HG03280 (cell line): ENCODE data around the gene SLC35E1.
"Not testable (repeated sequence)": the region's sequence is repeated elsewhere in the genome, so short reads cannot be mapped to it uniquely, and the experiment has no call there.

Experiments used
- ATAC-seq: cut with Tn5 transposase; IDR thresholded peaks from one replicate; pipeline ENCODE4 v1.9.1; 2021; ENCODE audit warnings: mild to moderate bottlenecking, moderate library complexity; ENCODE audit not compliant: unreplicated experiment

The SLC35E1 gene

DNA sequence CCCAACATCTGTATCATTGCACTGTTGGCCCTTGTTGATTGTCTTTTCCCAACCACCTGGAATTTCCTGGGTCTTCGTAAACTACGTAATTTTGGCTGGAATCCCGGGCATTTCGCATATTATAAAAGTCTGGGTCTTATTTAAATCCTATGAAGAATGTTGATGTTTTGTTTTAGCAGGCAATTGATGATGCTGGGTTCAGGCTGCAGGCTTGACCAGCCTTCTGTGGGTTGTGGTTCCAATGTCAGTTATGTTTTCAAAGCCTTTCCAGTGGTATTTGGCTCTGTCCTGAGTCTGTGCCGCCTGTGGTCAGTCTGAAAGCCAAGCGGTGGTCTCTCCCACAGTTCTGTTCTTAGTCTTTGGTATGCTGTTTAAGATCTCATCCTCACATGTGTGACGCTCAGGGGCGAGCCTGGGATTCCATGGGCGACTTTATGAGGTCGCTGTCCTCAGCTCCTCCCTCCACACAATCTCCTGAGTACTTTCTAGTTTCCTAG is 12.4 kb downstream of the SLC35E1 start:
- no peak for ATAC-seq

DNA sequence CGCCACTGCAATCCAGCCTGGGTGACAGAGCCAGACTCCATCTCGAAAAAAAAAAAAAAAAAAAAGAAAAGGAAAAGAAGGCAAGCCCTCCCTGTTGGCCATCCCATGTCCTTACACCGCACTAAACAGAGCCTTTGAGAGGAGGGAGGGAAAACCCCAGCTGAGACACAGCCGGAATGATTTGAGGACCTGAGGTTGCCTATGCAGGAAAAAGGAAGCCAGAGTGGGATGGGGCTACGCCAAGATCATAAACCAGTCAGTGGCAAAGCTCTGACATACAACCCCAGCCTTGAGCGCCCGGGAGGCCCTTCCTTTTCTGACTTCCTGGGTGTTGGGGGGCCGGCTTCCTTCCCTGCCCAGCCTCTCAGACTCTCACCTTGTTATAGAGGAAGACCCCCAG is 17.4 kb downstream of the SLC35E1 start:
- ATAC-seq = no peak

DNA sequence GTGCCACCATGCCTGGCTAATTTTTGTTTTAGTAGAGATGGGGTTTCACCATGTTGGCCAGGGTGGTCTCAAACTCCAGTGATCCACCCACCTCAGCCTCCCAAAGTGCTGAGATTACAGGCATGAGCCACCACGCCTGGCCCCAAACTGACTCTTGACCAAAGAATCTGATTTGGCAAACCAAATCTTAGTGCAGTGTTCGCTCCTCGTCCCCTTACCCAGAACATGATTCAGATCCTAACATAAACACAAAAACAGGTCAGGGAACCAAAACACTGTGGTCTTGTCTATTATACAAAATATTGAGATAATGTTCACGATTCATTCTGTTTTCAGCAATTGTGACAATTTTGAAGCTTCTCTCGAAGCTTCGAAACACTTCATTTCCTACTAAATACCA is 20.3 kb downstream of the SLC35E1 start:
- not testable (repeated sequence) for ATAC-seq

DNA sequence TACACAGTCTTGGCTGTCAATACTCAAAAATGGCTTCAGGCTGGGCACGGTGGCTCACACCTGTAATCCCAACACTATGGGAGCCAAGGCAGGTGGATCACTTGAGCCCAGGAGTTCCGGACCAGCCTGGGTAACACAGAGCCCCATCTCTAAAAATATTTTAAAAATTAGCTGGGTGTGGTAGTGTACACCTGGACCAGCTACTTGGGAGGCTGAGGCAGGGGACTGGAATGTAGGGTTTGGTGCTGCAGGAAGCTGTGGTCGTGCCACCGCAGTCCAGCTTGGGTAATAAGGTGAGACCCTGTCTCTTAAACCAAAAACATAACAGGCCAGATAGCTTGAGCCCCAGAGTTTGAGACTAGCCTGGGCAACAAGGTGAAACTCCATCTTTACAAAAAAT is 23.3 kb downstream of the SLC35E1 start:
- no peak for ATAC-seq

DNA sequence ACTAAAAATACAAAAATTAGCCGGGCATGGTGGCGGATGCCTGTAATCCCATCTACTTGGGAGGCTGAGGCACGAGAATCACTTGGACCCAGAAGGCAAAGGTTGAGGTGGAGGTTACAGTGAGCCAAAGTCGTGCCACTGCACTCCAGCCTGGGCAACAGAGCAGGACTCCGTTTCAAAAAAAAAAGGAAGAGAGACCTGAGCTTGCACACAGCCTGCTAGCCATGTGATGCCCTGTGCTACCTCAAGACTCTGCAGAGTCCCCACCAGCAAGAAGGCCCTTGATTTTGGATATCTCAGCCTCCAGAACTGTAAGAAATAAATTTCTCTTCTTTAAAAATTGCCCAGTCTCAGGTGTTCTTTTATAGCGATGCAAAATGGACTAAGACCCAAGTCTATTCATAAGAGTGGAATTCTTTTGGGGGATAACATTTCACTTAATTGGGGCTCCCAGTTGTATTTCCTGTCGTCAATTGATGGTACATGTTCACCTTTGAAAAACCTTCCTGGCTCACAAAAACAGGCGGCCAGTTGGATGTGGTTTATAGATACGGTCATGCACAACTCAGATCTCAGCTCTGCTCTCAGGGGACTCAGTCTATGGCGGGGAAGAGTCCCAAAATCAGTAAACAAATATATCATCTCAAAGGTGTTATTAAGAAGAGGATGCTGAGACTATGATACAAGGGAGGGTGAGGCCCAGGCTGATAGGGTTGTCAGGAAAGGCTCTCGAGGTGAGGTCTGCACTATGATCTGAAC is 27.6 kb downstream of the SLC35E1 start:
- ATAC-seq = no peak

DNA sequence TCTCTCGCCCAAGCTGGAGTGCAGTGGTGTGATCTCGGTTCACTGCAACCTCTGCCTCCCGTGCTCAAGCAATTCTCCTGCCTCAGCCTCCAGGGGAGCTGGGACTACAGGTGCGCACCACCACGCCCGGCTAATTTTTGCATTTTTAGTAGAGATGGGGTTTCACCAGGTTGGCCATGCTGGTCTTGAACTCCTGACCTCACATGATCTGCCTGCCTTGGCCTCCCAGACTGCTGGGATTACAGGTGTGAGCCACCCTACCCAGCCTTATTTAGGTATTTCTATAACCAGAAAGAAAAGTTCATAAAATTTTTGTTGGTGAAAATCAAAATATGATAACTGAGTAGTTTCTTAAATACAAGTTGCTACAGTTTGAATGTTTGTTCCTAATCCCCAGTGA is 28.5 kb downstream of the SLC35E1 start:
- ATAC-seq = not testable (repeated sequence)

DNA sequence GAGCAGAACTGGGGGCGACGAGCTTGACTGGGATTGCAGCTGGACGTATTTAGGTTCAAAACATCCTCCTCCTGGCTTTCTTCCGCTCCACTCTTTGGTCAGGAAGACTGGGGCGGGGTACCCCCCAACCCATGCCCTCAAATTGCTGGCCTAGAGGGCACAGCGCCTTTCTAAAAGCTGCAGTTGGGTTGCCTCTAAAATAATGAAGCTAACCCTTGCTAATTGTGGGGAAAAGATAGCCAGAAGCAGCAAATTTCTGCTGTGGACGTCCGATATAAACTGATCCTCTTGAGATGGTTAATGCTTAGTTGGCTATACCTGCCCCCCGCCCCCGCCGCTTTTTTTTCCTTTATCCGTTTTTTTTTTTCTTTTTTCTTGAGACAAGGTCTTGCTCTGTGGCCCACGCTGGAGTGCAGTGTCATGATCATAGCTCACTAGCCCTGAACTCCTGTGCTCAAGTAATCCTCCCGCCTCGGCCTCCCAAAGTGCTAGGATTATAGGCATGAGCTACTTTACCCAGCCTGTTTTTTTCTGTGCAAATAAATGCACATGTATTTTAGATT is 29.2 kb downstream of the SLC35E1 start:
- ATAC-seq = no peak

DNA sequence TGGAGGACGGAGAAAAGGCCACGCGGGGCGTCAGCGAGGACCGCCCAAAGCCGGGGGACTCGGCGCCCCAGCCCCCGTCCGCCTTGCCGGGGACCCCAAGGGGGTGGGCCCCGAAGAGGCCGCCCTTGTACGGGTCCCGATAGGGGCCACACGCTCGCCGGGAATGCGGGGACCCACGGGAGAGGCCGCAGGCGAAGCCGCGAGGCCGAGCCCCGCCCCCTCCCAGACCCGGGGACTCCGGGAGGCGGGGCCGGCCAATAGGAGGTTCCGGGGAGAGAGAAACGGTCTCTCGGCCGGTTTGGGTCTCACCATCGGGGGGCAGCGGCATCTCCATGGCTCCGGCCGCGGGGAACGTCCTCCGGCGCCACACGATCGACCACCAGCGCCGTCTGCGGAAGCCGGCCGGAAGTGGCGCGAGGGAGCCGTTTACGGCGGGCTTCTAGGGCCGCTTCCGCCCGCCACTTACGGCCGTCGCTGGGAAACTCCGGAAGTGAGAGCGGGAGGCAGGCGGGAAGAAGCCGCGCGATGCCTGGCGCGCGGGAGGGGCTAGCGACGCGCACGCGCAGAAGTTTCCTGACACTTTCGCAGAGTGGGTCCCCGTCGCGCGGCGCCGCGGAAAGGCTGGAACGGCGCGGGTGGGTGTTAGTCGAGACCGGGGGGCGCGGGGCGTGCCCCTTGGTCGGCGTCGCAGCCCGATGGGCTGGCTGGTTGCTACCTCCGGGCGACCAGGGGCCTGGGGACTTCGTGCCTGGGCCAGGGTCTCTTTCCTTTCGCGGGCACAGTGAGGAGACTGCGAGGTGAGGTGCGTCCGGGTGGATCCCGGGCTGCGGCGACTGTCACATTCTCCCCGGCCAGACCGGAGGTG is 29.9 kb downstream of the SLC35E1 start, which contains the start of gene CHERP:
Gene CHERP (minus strand): TSS at position 393 of the 865 bp plus-strand sequence. CDS start 59 bp downstream, at position 334.
- ATAC-seq = peak; percentile 79

DNA sequence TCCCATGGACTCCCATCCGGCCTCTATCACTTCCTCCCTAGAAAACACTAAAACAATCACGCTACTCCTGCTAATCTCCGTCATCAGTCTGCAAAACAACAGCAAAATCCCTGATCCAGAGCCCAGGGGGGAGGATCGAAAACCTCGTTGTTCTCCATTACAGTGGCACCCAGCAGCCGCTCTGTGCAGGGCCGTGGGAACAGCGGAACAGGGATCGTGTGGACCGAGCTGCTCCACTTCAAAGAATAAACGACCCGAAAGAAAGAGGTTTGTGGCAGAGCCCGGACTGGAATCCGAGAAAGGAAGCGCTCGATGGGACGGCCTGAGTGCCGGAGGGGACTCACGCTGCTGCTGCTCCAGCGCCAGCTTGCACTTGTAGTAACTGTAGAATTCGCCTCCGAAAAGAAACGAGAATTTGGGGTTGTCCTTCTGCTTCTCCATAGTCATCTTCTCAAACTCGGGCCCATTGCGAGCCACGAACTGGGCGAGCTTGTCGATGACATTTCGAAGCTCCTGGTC is 30.6 kb downstream of the SLC35E1 start:
- ATAC-seq = peak; percentile 3

DNA sequence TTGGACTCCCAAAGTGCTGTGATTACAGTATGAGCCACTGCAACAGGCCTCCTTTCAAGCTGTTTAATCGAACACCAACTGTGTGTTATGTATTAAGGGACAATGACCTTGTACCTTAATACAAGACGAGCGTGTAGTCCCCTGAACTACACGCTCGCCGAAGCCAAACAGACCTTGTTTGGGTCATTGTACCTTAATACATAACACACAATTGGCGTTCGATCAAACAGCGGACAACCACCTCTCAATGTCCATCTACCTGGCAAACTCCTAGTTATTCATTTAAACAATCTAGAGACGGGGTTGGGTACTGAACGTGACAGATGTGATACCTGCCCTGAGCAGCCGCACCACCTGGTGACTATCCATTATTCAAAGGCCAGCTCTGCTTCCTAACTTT is 31.3 kb downstream of the SLC35E1 start:
- ATAC-seq = no peak

DNA sequence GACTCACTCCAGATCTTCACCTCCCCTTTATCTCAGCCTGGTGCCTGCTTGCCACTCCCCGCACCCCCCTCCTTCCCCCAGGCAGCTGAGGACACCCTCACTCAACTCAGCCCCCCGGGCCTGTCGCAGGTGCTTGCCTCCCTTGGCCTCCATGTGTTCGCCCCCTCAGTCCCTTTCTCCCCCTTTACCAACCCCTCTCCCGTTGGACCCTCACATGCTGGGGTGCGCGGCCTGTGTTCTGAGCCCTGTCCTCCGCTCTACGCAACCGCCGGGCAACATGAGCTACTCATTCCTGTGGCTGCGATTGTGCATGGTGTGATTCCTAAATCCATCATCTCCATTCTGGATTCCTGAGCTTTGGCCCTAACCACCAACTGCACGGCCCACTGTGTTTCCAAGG is 35.1 kb downstream of the SLC35E1 start:
- no peak for ATAC-seq

DNA sequence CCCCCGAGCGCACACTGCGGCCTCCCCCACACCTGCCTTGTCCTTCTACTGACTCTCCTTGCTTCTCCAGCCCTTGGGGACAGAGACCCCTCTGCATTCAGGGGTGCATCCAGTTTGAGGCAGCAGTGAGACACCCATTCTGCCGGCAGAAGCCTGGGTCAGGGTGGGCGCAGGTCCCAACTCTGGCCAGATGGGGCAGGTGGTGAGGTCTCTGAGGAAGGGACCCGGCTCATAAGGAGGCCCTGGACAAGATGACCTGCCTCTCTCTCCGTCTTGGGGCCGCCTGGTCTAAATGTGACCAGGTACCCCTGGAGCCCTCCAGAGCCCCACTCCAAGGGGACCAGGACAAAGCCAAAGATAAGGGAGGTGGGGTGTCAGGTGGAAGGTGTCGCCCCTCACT is 36.1 kb downstream of the SLC35E1 start:
- ATAC-seq = no peak

DNA sequence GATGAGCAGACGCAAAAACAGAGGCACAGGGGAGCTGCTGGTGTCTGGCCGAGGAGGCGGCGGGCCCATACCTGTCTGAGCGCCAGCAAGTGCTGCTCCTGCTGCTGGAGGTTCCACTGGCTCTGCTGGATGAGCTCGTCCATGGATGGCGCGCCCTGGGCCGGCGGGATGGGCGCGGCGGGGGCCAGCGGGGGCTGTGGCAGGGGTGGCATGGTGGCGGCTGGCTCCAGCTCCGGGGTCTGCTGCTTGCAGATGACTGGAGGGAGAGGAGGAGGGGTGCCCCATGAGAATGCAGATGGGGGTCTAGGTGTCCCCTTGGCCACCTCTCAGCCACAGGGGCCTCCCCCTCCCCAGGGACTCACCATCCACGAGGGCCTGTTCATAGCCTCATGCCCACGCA is 36.8 kb downstream of the SLC35E1 start:
- ATAC-seq = no peak

DNA sequence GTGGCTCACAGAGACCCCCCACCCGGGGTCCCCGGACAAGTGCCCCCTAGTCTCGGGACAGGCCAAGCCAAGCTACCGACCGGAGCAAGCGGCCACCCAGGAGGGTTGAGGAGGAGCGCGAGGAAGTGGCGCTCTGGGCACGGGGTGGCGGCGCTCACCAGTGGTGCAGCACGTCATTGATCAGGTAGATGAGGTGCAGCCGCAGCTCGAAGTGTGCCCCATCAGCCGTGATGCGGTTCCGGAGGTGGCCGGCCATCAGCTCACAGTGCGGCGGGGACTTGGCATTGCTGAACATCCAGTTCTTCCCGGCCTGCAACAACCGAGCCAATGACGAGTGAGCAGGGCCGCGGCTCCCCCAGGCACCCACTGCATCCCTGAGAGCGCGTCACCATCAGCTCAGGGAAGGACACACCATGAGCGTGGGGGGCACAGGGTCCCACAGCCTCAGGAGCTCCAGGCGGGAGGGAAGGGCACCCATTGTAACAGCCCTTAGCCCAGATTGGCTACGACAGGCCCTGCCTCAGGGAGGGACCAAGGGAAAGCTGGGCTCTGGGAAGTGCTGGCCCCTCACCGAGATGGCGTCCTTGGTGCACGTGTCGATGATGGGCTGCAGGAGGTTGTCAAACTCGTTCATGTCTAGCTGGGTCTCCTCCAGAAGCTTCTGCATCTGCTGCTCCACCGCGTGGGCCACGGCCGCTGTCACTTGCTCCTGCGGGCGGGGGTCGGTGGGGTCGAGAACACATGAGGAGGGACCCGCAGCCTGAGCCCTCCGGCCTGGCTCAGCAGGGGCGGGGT is 39.6 kb downstream of the SLC35E1 start:
- no peak for ATAC-seq

DNA sequence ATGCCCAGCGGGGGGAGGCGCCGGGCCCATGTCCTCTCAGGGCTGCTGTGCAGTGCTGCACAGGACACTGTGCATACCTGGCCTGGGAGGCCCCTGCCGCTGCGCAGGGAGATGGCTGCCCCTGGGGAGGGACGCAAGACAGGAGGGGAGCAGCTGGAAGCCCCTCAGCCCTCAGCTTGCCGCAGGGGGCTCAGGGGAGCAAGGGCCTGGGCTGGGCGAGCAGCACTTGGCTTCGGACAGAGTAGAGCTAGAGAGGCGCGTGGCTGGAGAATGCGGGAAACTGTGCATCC is 40.9 kb downstream of the SLC35E1 start:
- ATAC-seq = no peak

DNA sequence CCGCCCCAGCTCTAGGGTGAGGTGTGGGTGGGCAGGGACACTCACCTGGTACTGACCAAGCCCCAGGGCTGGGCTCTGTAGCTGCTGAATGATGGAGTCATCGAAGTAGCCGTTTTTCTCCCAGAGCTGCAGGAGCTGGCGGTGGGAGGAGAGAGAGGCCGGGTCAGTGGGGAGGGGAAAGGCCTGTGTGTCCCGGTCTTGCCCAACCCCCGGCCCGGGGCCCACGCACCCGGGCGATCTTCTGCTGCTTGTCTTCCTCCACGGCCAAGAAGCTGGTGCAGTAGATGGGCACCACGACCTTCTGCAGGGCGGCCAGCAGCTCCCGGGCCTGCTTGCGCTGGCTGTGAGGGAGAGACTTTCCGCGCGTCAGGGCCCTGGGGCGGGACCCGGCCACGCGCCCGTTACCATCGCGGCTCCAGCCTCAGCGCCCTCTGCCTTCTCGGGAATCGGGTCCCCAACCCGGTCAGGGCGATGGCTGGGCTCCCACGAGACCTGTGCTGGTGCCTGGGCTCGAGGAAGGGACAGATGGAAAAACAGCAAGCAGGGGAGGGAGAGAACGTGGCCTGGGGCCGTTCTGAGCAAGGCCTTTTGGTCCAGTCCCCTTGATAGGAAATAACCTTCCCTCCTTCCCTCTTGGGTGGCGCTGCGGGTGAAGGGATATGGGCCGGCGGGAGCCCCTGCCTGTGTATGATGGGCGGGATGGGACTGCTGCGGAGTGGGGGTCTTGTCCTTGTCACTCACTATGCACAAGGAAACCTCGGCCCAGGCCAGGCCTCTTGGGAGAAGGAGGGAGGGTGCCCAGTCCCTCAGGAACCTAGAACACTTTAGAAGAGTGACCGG is 41.5 kb downstream of the SLC35E1 start:
- ATAC-seq = no peak

DNA sequence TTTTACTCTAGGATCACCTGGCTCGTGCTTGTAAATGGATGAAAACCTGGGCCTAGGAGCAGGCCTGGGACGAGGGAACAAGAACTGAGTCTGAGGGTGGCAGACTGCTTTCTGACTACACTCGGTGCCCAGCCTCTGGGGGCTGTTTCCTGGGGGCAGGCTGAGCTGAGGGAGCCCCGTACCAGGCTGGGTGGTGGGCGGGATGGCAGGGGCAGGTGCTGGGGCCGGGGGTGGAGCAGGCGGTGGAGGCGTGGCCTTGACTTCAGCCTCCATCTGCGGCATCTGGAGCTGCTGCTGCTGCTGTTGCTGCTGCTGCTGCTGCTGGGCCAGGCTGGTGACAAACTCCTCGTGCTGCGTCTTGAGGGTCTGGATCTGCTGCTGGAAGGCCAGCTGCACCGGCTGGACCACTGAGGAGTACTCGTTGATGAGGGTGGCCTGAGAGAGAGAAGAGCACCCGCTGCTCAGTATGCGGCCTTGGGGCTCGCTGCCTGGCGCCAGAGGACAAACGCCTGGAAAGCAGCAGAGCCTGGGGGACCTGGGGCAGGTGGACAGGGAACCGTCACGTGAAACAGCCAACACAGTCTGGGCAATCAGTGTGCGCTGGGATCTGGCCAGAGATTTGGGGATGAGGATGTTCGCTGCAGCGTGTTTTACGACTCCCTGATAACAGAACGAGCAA is 42.6 kb downstream of the SLC35E1 start:
- no peak for ATAC-seq

DNA sequence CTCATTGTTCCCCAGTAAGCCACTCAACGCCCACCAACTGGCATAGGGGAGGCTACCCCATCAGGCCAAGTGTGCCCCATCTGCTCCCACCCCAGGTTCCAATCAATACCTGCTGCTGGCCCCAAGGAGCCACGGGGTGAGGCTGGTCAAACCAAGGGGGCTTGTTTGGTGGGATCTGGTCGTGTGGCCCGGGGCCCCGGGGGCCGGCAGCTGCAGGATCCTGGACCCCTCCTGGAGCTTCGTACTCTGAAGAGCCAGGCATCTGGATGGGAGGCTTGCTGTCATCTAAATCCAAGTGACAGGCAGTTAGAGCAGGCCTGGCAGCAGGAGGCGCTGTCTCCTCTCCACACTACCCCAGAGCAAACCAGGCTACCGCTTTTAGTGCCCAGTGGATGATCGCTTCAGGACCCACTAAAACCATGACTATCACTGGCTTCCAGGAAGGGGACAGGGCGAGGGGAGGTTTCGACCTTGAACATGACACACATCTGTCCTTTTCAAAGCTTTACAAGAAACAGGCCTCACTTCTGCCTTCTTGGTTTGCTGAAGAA is 44.2 kb downstream of the SLC35E1 start:
- no peak for ATAC-seq

DNA sequence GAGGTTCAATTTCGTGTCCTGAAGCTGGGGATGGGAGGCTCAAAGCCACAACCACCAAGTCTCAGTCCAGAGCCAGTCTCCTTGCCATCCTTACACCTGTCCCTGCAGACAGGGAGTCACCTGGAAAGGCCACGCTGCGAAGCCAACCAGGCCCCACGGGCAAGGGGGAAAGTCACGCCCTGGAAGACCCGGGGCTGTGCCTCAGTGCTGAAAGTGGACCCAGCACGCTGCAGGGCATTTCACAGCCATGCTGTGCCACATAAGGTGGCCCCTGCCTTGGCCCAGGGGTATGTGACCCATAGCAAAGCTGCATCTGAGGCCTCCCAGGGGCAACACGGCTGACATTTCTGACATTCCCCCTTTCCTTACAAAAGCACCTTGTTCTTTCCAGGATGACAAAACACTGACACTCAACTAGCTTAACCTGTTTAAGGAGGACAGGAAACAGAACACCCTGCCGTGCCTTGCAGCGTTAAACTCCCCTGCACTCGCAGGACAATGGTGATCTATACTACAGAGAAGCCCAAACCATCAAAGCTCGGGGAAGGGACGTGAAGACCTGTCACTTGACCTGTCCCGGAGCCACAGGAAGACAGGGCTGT is 44.8 kb downstream of the SLC35E1 start:
- ATAC-seq = no peak
